Activated CD8-positive, alpha-beta memory T cell treated with anti-CD3 and anti-CD28 coated beads for 4 hours (primary cell): Measurements from ENCODE around the gene LRRC2.
"Not testable (repeated sequence)": the region's sequence is repeated elsewhere in the genome, so short reads cannot be mapped to it uniquely, and the experiment has no call there.

Source experiments
- DNase-seq, 2 donors: peaks; one replicate each; pipeline ENCODE4 v3.0.0-alpha.2; 2020; ENCODE audit warnings: low read depth in 2 of 2

The LRRC2 gene

DNA sequence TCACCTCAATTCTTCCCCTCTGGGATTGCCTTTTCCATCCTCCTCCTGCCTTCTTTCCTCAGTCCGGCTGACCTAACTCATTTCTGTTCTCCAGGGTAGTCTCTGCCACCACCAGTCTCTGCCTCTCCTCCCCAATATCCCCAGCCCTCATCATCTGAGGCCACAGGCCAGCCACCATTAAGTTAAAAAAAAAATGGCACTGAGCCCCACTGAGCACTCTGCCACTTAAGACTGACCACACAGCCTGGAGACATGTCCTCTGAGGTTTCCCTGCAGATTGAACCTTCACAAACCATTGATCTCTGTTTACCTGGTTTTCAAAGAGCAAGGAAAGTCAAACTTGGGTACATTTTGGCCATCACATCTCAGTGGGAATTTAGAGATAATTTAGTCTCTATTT, 13.6 kb downstream of the LRRC2 start:
- no peak for DNase-seq

DNA sequence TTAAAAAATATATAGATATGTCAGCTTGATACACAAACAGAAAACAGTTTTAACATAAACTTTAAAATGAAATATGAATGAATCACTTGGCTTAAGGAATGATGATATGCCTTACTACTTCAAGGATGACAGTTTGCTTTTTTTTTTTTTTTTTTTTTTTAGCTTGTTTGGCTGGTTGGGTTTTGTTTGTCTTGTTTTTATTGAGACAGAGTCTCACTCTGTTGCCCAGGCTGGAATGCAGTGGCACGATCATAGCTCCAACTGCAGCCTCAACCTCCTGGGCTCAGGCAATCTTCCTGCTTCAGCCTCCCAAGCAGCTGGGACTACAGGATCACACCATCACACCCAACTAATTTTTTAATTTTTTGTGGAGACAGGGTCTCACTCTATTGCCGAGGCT, 14.5 kb downstream of the LRRC2 start:
- DNase-seq, result no peak

- no peak for DNase-seq
Observed at GRCh38 chr3:46549989-46550388, 16.1 kb downstream of the LRRC2 start.

DNA sequence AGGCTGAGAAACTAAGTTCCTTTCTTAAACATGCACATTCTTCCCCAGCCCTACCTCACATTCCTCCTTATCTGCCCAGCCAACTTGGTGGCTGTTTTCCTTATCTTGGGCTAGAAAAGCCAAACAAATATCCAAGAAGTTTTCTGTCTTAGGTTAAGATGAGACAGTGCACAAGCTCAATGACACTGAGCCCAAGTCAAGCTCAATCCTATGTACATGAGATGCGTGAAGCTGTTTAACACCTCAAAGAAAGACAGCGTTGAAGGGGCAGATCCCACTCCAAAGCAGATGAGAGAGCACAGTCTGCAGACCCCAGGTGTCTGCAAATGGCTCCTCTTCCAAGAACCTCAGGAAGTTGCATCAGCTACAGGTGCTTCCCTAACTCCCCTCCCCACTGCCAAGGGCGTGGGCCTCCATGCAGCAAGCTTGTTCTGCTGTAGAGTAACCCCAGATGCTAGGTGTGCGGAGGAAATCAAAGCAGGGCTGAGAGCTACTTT, 16.6 kb downstream of the LRRC2 start:
- no peak for DNase-seq

- not testable (repeated sequence) for DNase-seq
Observed at GRCh38 chr3:46548611-46549010, 17.5 kb downstream of the LRRC2 start.

GRCh38 chr3:46546896-46547440, 19.1 kb downstream of the LRRC2 start:
- DNase-seq, result no peak

DNA sequence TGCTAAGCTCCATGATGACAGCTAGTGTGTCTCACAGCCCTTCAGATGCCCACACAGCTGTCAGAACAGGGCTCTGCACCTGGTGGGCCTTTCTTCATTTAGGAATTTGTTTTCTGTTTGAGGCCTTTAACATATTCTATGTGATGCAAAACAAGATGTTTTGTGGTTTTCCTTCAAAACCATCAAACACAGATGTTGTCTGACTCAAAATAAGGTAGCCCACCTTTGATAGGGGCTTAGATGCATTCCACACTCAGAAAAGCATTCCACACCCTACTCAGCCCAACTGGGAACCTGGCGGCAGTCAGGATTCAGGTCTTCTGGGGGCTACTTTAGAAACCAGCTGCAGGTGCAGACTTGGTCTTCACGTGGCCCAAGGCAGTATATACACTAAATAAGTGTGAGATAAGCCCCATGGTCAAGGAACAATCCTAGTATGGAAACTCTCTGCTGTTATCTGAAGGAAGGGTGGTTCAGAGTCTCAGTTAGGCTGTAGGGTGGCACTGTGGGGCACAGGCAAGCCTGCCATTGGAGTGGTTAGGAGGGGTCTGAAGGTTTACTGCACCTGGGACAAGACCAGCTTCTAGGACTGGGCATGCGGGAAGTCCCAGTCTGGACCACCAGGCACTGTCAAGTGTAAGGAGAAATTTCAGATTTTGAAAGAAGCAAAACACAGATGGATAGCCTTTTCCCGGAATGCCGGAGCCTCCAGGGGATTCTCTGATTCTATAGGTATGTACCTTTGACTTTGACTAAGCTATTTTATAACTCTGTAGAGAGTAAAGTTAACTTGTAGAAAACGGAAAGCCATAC, 20.1 kb downstream of the LRRC2 start:
- DNase-seq, result no peak

- no peak for DNase-seq
Observed at GRCh38 chr3:46544771-46545503, 21.2 kb downstream of the LRRC2 start.

- no peak for DNase-seq
Observed at GRCh38 chr3:46542801-46543201, 23.3 kb downstream of the LRRC2 start.

DNA sequence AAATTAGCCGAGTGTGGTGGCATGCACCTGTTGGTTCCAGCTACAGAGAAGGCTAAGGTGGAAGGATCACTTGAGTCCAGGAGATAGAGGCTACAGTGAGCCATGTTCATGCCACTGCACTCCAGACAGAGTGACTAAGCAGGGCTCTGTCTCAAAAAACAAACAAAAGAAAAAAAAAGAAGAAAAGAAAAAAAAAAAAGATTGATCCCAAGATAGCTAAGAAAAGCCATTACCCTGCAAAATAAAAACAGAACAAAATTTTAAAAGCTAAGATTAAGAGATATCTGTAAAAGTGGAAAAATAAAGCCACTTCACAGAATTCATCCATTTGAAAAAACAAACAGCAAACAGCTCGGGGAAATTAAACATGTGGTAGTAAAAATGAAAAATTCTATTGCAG, 23.8 kb downstream of the LRRC2 start:
- DNase-seq, result no peak

- no peak for DNase-seq
Observed at GRCh38 chr3:46541835-46542234, 24.3 kb downstream of the LRRC2 start.

DNA sequence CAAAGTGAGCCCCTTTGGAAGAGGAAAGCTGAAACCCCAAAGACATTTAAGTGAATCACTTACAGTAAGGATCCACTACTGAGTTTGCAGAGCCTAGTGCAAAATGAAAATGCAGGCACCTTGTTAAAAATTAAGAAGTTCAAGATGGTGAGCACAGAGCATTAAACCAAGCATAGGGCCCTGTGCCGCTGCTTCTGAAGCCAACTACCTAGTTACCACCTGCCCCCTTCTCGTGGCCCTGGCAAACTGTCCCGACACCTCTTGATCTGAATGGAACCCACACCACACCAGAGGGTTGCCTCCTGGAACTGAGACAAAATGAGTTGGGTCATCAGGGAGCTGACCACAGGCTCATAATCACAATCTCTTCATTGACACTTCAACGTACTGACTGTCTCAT, 25.6 kb downstream of the LRRC2 start:
- no peak for DNase-seq

- no peak for DNase-seq
Observed at GRCh38 chr3:46539443-46540005, 26.6 kb downstream of the LRRC2 start.

DNA sequence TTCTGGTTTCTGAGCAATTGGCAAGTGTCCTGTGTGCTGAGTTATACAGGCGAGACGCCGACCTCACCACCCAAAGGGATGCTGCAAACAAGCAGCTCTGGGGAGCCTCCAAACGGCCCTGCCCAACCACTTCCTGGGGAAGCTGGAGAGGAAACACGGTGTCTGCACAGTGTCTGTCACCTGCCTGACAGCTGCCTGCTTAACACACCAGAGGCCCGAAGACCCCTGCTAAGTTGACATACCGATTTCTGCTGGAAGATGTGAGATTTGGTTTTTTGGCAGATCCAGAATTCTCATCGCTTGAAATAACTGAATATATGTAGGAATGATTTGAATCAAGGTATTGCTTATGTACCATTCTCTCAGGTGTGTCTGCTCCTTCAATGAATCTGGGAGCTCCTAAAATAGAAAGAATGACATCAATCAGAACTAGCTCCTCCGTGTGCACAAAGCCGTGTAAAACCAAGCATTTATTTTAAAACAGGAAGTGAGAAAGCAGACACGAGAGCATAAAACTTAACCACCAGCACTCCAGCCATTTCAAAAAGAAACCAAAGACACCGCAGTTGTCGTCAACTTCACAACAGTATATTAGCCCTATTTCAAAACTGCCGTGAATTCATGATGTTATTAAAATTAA, 27.2 kb downstream of the LRRC2 start:
- peak; percentile 56 to 66 for DNase-seq

DNA sequence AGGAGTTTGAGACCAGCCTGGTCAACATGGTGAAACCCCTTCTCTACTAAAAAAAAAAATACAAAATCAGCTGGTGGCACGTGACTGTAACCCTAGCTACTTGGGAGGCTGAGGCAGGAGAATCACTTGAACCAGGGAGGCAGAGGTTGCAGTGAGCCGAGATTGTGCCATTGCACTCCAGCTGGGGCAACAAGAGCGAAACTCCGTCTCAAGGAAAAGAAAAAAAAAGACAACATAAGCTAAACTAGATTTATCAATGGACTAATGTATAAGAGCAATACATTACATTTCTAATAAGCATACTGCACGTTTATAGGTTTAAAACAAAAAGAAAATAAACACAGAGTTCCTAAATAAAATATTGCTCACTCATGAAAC, 27.7 kb downstream of the LRRC2 start:
- not testable (repeated sequence) for DNase-seq

DNA sequence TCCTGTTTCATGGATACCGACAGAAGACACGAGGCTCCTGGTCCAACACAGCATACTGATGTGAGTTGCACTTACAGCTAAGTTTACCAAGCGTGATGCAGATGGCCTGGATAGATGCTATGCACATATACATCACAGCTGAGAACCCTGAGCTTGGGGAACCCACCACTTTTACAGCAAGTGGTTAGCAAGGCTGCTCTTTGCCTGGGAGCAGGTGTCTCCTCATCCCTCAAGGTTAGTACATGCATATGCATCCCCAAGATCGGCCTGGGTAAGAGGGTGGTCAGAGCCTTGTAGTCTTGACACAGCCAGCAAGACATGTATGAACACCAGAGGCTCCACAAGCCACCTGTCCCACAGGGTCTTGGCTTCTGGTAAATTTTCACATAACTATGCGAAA, 28.3 kb downstream of the LRRC2 start:
- no peak for DNase-seq

DNA sequence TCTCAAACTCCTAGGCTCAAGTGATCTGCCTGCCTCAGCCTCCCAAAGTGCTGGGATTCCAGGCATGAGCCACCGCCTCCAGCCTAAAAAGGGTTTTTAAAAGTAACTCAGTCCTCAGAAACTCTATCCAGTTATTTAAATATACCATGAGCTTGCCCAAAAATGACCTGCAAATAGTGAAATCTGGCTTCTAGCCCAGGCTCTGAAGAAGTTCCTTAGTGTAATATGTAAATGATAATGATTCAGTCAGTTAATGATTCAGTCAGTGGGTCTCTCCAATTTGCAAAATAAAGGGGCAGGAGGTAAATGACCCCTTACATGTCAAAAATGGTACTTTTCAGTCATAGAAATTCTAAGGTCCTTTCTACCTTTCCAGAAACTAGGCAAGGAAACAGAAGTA, 28.8 kb downstream of the LRRC2 start:
- no peak for DNase-seq

GRCh38 chr3:46536758-46537157, 29.3 kb downstream of the LRRC2 start:
- no peak for DNase-seq

- no peak for DNase-seq
Observed at GRCh38 chr3:46535746-46536145, 30.4 kb downstream of the LRRC2 start.

DNA sequence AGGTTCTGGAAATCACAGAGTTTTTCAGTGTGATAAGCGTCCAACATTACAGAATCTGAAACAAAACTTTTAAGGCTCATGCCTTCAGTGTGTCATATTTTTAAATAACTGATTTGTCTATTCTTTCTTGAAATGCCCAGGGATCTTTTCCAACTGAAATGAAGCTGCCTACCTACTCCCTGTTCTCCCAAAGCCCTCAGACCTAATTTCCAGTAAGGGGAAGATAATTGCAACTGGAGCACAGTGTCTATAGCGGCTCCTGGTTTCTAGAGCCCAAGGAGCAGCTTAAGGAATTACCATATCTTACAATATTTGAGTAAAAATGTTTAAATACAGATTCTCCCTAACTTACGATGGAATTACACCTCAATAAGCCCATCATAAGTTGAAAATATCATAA, 33.0 kb downstream of the LRRC2 start:
- DNase-seq, result no peak

GRCh38 chr3:46527239-46527638, 38.9 kb downstream of the LRRC2 start:
- no peak for DNase-seq

- no peak for DNase-seq
Observed at GRCh38 chr3:46524832-46525231, 41.3 kb downstream of the LRRC2 start.
